GM21381 (cell line): ENCODE data around the gene ANKRD26.
"Not testable (repeated sequence)": the region's sequence is repeated elsewhere in the genome, so short reads cannot be mapped to it uniquely, and the experiment has no call there.

ENCODE experiments used
- ATAC-seq: cut with Tn5 transposase; IDR thresholded peaks from one replicate; pipeline ENCODE4 v1.9.1; 2021; ENCODE audit warnings: mild to moderate bottlenecking, moderate library complexity; ENCODE audit not compliant: unreplicated experiment

ANKRD26 gene

GRCh38 chr10:27099916-27100812 is at the start of gene ANKRD26:
ANKRD26 (minus strand) TSS chr10:27100494; CDS start chr10:27100326, 168 bp downstream.
- peak; percentile 76 for ATAC-seq

DNA sequence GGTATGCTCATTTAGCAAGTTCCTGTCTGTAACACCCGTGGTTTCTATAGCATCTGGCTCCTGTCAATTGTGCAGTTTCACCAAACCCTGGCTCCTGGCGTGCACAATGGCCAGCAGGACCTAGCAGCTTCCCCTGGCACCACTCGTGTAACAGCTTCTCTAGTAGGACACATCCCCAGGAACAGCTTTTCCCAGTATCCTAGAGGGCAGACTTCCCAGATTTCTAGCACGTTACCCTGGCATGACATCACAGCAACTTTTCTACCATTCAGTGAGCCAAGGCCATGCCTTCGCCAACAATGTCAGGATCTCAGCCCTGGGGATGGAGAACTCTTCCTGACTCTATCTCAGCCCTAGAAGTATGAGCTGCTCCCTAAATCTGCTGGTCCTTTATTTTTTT is 47.4 kb upstream of the ANKRD26 start:
- ATAC-seq, result no peak

GRCh38 chr10:27145937-27146336 is 45.6 kb upstream of the ANKRD26 start:
- no peak for ATAC-seq

GRCh38 chr10:27143686-27144085 is 43.4 kb upstream of the ANKRD26 start:
- ATAC-seq, result no peak

DNA sequence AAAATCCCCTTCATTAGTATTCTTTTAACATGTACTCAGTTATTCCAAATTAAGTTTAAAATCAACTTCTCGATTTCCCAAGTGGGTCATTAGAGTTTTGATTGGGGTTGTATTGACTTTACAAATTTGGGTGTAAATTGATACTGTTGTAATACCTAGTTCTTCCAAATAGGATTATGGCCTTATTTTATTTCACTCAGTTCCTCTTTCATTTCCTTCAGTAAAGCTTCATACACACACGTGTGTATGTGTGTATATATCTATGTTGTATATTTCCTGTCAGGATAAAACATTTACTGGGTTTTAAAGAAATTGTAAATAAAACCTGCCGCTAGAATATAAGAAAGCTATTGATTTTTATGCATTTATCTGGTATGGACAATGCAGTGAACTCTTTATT is 38.0 kb upstream of the ANKRD26 start:
- no peak for ATAC-seq

DNA sequence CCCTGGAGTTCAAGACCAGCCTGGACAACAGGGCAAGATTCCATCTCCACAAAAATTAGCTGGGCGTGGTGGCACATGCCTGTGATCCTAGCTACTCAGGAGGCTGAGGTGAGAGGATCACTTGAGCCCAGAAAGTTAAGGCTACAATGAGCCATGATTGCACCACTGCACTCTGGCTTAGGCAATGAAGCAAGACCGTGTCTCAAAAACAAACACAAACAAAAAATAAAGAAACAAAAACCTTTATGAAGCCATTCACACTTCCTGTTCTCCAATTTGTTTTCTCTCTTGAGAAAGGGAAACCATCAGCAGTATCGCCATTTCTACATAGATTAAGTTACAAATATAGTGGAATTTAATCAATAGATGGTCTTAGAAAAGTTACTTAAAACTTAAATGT is 34.1 kb upstream of the ANKRD26 start:
- ATAC-seq, result no peak

- ATAC-seq, result no peak
These were observed 7.9 kb upstream of the ANKRD26 start for GRCh38 chr10:27108165-27108564.

GRCh38 chr10:27104919-27105318 is 4.6 kb upstream of the ANKRD26 start:
- ATAC-seq, result no peak

DNA sequence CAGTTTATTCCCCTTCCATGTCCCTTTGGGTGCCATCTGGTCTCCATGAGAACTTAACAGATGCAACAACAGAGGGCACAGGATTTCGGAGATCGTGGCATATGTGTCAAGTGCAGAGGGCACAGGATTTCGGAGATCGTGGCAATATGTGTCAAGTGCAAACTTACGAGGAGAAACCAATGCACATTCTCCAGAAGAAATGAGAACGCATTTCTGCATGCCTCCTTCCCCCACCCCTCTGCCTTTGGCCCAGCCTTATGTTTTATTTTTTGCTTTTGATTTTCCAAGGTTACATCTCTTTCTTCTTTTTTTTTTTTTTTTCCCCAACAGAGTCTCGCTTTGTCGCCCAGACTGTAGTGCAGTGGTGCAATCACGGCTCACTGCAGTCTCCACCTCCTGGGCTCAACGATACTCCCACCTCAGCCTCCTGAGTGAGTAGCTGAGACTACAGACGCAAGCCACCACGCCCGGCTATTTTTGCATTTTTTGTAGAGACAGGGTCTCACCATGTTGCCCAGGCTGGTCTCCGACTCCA is 586 bp upstream of the ANKRD26 start:
- ATAC-seq, result no peak

DNA sequence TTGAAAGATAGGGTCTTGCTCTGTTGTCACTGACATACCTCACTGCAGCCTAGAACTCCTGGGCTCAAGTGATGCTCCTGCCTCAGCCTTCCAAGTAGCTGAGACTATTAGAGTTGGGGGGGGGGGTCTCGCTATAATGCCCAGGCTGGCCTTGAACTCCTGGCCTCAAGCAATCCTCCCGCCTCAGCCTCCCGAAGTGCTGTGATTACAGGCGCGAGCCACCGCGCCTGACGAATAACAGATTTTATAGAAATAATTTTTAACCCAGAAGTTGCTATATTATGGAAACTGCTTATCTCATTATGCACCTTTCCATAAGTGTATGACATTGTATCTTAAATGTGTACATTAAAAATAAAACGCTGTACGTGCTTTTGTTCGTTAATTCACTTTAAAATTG is 846 bp downstream of the ANKRD26 start:
- ATAC-seq, result no peak

DNA sequence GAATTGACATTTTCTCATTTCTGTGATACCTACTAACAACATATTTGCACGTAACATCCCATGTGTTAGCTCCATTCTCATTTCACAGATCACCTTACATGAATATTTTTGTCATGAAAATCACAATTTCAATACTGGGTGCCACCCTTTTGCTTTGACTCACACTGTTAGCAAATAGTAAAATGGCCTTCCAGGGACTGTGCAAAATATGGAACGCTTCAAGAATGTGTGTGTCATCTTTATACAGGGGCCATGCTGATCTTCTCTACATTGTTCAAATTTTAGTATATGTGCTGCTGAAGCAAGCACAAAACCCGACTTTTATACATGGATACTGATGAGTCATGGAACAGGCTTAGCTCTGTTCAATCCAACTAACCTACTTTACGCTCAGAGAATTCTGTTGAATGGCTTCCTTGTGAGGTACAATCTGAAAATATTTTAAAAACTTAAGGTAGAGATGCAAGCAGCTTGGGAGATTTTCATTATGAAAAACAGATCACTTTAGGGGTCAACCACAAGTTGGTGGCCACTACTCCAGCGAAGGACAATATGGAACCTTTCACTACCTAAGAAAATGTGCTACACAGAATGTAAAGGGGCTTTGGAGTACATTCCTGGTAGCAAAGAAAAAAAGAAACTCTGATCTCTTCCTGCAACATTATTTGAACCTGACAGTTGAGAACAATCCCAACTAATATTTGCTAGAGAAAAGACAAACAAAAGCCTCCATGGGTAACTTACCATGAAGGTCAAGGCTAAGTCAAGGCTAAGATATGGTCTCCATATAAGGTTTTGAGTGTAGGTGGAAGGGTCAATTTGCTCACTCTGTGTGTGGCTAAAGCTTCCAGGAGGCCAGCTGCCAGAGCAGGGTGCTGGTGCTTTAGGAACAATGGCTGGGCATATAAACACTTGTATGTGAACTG is 11.9 kb downstream of the ANKRD26 start:
- ATAC-seq, result no peak

DNA sequence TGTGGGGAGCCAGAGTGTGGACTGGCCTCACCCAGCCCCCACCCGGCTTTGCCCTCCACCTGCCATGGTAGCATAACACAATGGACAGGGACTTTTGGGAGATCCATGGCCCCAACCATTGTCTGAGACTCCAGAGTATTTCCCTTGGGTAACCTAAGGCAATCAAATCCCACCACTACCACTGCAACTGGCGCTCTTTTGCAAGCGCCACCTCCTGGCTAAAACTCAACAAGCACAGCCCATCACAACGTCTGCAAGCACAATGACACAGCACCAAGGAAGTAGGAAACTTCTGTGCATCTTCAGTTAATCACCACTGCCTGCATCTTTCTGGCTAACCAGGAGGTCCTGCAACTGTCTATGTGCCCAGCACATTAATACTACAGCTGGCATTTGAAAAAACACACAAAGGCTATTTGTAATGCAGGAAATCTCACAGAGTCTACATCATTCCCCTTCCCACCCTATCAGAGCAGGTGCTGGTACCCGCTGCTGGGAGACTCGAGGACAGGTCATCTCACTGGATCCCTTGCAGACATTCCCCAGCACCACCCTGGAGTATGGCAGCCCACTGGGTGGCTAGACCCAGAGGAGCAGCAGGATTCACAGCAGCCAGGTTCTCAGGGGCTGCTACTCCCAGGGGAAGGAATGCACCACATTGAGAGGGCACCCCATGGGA is 27.7 kb downstream of the ANKRD26 start:
- no peak for ATAC-seq

- no peak for ATAC-seq
These were observed 31.9 kb downstream of the ANKRD26 start for GRCh38 chr10:27068217-27068891.

DNA sequence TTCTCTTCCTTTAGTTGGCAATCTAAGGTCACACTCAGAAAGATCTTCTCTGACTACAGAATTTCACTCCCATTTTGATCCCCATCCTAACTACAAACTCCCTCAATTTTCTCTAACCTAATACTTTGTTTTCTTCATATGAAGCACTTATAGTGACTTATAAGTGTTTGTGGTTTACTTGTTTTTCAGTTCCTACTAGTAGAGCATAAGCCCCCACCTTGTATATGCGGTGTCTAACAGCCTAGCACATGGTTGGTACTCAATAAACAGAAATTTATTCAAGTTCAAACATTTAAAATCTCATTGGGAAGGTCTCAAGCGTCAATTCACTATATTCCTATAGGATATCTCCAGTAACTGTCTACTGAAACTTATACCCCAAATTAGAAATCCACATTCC is 35.2 kb downstream of the ANKRD26 start:
- ATAC-seq, result no peak

- no peak for ATAC-seq
These were observed 47.6 kb downstream of the ANKRD26 start for GRCh38 chr10:27052656-27053055.

- not testable (repeated sequence) for ATAC-seq
These were observed 55.0 kb downstream of the ANKRD26 start for GRCh38 chr10:27045247-27045646.

DNA sequence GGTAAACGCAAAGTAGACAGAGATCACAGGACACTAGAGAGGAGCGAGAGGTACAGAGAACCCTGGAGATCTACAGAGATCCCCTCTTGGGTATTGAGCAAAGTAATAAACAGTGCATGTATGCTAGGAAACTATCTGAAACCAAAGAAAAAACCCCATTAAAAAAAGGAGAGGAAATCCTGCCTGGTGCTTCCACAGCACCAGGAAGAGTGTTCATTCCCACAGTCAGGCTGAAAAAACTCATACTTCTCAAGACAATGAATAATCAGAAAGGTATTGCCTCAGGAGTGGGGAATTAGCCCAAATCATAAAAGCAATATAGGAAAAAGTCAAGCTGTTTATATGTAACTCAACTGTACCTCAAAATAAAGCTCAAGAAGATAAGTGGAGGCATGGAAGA is 59.1 kb downstream of the ANKRD26 start:
- ATAC-seq, result no peak

DNA sequence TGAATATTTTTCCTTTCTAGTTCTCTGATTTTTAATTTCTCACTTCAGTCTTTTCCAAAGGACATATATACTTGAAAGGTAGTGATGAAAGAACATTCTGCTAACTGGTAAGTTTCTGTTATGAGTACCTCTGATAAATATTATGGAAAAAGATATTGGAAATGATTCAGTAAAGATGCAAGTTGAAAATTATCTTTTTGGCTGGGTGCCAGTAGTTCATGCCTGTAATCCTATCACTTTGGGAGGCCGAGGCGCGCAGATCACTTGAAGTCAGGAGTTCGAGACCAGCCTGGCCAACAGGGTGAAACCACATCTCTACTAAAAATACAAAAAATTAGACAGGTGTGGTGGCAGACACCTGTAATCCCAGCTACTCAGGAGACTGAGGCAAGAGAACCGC is 62.1 kb downstream of the ANKRD26 start:
- no peak for ATAC-seq

- ATAC-seq, result no peak
These were observed 65.1 kb downstream of the ANKRD26 start for GRCh38 chr10:27035163-27035562.

- ATAC-seq, result no peak
These were observed 70.2 kb downstream of the ANKRD26 start for GRCh38 chr10:27030060-27030459.
